Suprapubic skin (tissue), 4 donors: Measurements from ENCODE around the gene GPX8. TPM values are rescaled to one million over a fixed set of nuclear protein-coding genes. Genes with fewer than 3 reads are reported as not detected.

Experiments used
- DNase-seq, 2 donors: peaks; one replicate each; pipeline ENCODE4 v3.0.0-alpha.2; 2019; ENCODE audit warnings: low spot score in 2 of 2
- H3K27ac ChIP-seq: fragments of 200-600 bp; sonication (generic); one replicate; pipeline ENCODE4 v1.5.1; 2019
- H3K27me3 ChIP-seq: fragments of 200-600 bp; sonication (generic); one replicate; pipeline ENCODE4 v1.5.1; 2019
- H3K36me3 ChIP-seq: fragments of 200-600 bp; sonication (generic); one replicate; pipeline ENCODE4 v1.5.1; 2019
- H3K4me1 ChIP-seq: fragments of 200-600 bp; sonication (generic); one replicate; pipeline ENCODE4 v1.5.1; 2019
- H3K4me3 ChIP-seq: fragments of 200-600 bp; sonication (generic); one replicate; pipeline ENCODE4 v1.5.1; 2019; ENCODE audit warnings: mild to moderate bottlenecking
- H3K9me3 ChIP-seq: fragments of 200-600 bp; sonication (generic); one replicate; pipeline ENCODE4 v1.5.1; 2019
- EP300 ChIP-seq: sonication (generic); formaldehyde crosslinking; IDR thresholded peaks from one replicate; pipeline ENCODE4 v1.6.1; 2017; ENCODE audit warnings: antibody characterized with exemption
- POLR2A ChIP-seq, 2 donors: fragments of 450-650 bp; IDR thresholded peaks; one replicate each; pipeline ENCODE4 v1.6.1; 2017; ENCODE audit warnings: antibody characterized with exemption in 2 of 2, mild to moderate bottlenecking in 2 of 2, moderate library complexity in 2 of 2
- POLR2AphosphoS5 ChIP-seq, 3 donors: sonication (generic); formaldehyde crosslinking; IDR thresholded peaks; one replicate each; pipeline ENCODE4 v1.6.1; 2017; ENCODE audit warnings: antibody characterized with exemption in 3 of 3
- WGBS: methylation state at CpG from one replicate; pipeline ENCODE4 v1.1.5; 2018; 5-methylcytosine and 5-hydroxymethylcytosine counted together
- total RNA-seq, 4 donors: library from RNA; depleted of rRNA; stranded (reverse); fragments of >200 nt; gene quantifications; one replicate each; pipeline ENCODE4 v1.1.0, GENCODE V29; 2016
- TF ChIP-seq, protein P1 (sequence below), 2 donors: fragments of 200-600 bp in 1 of 2; fragments of 450-650 bp in 1 of 2; sonication (generic) in 1 of 2; IDR thresholded peaks; one replicate each; pipeline ENCODE4 v1.5.1; 2016 to 2019; ENCODE audit warnings: antibody characterized with exemption in 2 of 2, mild to moderate bottlenecking in 1 of 2, moderate library complexity in 1 of 2

The GPX8 gene
- total RNA-seq, 4 donors from 2014 or later, result 5.1 to 7.9 (median 5.8) TPM

DNA sequence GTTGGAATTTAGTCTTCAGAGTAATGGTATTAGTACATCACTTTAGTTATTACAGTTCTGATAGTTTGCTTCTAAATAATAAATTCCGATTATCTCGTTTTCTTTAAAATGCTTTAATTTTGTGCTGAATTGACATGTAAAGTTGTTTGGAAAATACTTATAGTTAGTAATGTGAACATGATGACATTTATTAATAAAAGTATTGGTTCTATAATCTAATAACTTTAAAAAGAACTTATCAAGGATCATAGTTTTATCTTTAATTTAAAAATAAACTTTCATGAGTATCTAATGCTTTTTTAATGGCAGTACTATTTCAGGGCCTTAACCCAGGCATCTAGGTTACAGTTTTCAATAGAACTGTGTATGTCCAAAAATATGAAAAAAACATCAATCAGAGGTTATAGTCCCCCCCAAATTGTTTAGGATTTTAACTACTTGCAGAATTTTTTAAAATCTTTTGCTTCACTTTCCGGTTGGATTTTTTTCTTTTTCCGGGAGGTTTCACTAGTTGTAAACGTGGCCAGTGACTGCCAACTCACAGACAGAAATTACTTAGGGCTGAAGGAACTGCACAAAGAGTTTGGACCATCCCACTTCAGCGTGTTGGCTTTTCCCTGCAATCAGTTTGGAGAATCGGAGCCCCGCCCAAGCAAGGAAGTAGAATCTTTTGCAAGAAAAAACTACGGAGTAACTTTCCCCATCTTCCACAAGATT is 680 bp downstream of the GPX8 start:
- peak overlapping the region; percentile 10 for H3K27ac ChIP-seq
- TF ChIP-seq EP300, result no peak
- TF ChIP-seq POLR2A (IDR thresholded peaks at IDR 0.05), result no peak
- TF ChIP-seq, protein P1, sequence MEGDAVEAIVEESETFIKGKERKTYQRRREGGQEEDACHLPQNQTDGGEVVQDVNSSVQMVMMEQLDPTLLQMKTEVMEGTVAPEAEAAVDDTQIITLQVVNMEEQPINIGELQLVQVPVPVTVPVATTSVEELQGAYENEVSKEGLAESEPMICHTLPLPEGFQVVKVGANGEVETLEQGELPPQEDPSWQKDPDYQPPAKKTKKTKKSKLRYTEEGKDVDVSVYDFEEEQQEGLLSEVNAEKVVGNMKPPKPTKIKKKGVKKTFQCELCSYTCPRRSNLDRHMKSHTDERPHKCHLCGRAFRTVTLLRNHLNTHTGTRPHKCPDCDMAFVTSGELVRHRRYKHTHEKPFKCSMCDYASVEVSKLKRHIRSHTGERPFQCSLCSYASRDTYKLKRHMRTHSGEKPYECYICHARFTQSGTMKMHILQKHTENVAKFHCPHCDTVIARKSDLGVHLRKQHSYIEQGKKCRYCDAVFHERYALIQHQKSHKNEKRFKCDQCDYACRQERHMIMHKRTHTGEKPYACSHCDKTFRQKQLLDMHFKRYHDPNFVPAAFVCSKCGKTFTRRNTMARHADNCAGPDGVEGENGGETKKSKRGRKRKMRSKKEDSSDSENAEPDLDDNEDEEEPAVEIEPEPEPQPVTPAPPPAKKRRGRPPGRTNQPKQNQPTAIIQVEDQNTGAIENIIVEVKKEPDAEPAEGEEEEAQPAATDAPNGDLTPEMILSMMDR (IDR thresholded peaks at IDR 0.05), result no peak
- no peak for TF ChIP-seq POLR2AphosphoS5 (IDR thresholded peaks at IDR 0.05)
- peaks cover 10% of the 10 kb centered on the region for H3K4me1 ChIP-seq
- DNase-seq, result peak in 1 of 2 donors; percentile 81
- no peaks in the 10 kb centered on the region for H3K9me3 ChIP-seq
- H3K27me3 ChIP-seq, result no peaks in the 10 kb centered on the region
- 5% methylated on average over 9 of the region's 9 CpGs for WGBS
- no peaks in the 10 kb centered on the region for H3K36me3 ChIP-seq
- peak overlapping the region; percentile 46 for H3K4me3 ChIP-seq

DNA sequence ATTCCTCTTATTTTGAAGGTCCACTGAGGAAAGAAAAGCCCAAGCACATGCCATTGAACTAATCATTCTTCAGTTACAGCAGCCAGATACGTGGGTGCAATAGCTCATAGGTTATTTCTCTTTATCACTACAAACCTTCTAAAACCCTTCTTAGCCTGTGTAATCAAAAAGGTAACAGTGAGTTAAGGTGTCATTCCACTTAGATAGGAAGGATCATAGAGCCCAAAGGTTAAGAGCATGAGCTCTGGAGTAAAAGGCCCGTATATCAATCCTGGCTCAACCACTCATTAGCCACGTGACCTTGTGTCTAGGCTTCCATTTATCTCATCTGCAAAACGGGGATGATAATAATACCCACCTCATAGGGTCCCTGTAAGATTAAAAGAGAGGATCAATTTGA is 2.7 kb downstream of the GPX8 start:
- WGBS, result 85% methylated on average over 4 of the region's 4 CpGs
- no peak for DNase-seq
- H3K4me1 ChIP-seq, result peaks cover 10% of the 10 kb centered on the region
- peaks cover 5% of the 10 kb centered on the region for H3K36me3 ChIP-seq
- H3K27me3 ChIP-seq, result no peaks in the 10 kb centered on the region
- TF ChIP-seq EP300 (no peak), POLR2A (IDR thresholded peaks at IDR 0.05) (no peak), POLR2AphosphoS5 (IDR thresholded peaks at IDR 0.05) (no peak)
- TF ChIP-seq, protein P1 (IDR thresholded peaks at IDR 0.05), result no peak
- H3K4me3 ChIP-seq, result no peak overlapping the region
- H3K27ac ChIP-seq, result no peak overlapping the region
- no peaks in the 10 kb centered on the region for H3K9me3 ChIP-seq

DNA sequence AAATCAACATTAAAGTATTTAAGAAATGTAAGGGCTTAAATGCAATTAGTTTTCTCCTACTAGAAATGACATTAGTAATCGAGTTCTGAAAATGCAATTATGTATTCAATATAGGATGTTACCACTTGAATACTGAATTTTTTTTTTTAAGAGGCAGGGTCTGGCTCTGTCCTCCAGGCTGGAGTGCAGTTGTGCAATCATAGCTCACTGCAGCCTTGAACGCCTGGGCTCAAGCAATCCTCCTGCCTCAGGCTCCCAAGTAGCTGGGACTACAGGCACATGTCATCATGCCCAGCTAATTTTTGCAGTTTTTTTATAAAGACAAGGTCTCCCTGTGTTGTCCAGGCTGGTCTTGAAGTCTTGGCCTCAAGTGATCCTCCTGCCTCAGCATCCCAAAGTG is 11.5 kb downstream of the GPX8 start:
- H3K27me3 ChIP-seq, result peaks cover 45% of the 10 kb centered on the region
- WGBS, result 26% methylated on average over 2 of the region's 2 CpGs

DNA sequence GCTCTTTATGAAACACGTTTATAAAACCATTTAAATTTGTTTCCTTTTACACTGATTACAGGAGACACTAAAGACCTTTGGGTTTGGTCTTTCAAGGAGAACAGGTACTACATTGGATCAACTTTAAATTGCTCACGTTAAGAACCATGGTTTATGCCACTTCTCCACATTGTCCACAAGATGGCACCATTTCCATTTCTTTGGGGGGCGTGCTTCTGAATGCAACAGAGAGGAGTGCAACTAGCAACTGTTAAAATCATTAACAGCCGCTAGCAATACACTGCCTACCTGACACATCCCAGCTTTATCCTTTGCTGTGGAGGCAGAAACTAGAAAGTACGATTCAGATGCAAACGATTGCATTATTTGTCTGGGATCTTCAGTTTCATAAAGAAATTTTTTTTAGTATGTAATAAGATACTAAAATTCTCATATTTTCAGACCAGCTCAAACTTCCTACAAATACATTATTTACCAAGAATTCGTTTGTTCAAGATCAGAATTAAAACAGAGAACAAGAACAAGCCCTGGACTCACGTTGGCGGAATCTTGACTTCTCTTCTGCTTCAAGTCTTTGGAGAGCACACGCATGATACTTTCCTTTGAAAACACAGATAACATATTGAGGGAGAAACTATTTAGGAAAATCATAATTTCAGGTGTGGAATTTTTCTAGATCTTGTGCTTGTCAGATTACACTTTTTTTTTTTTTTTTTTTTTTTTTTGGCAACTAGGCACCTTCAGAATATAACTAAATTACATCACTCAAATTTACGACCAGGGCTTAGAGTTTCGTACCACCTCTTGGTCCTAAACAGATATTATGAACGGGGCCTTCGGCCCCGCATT is 12.3 kb downstream of the GPX8 start:
- H3K27me3 ChIP-seq, result peaks cover 53% of the 10 kb centered on the region
- no peaks in the 10 kb centered on the region for H3K9me3 ChIP-seq
- DNase-seq, result no peak
- H3K36me3 ChIP-seq, result no peaks in the 10 kb centered on the region
- no peak overlapping the region for H3K27ac ChIP-seq
- H3K4me3 ChIP-seq, result peak overlapping the region; percentile 56
- no peak for TF ChIP-seq EP300
- TF ChIP-seq, protein P1 (IDR thresholded peaks at IDR 0.05), result peak; percentile 51 to 70
- 3% methylated on average over 15 of the region's 15 CpGs for WGBS
- H3K4me1 ChIP-seq, result peaks cover 32% of the 10 kb centered on the region

More for the DNA sequence above, 11.5 kb downstream of the GPX8 start:
- Histone ChIP-seq H3K36me3 (no peaks in the 10 kb centered on the region), H3K9me3 (no peaks in the 10 kb centered on the region), H3K4me1 (peaks cover 27% of the 10 kb centered on the region), H3K27ac (no peak overlapping the region), H3K4me3 (no peak overlapping the region)
- DNase-seq, result no peak
- TF ChIP-seq POLR2A (IDR thresholded peaks at IDR 0.05), result no peak
- no peak for TF ChIP-seq POLR2AphosphoS5 (IDR thresholded peaks at IDR 0.05)
- TF ChIP-seq, protein P1 (IDR thresholded peaks at IDR 0.05), result no peak
- no peak for TF ChIP-seq EP300
